ENCODE measurements around the gene OSM. TPM values are rescaled to one million over a fixed set of nuclear protein-coding genes. Genes with fewer than 3 reads are reported as not detected.

The OSM gene
- total and polyA plus RNA-seq, 2 experiments from 2014 or later, result not detected

- TF ChIP-seq EZH2phosphoT487 (IDR thresholded peaks at IDR 0.05; ENCODE audit: insufficient read depth, low read depth) (no peak), EZH2 (IDR thresholded peaks at IDR 0.05; ENCODE audit: insufficient read depth, poor library complexity, severe bottlenecking) (no peak)
- Histone ChIP-seq H3K36me3 (ENCODE audit: low read depth) (no peaks in the 10 kb centered on the region), H3K79me2 (ENCODE audit: insufficient read depth) (no peaks in the 10 kb centered on the region), H3K9ac (peak overlapping the region; percentile 42; the same call in 1 of the 2 replicates), H3K9me3 (ENCODE audit: low read depth) (no peaks in the 10 kb centered on the region), H3K4me3 (no peak overlapping the region), H3K9me2 (ENCODE audit: insufficient read depth) (no peaks in the 10 kb centered on the region), H2AFZ (0 out of 2 replicates have a peak overlapping the region, but pooled peaks have one; percentile 28), H4K20me1 (ENCODE audit: insufficient read depth) (no peaks in the 10 kb centered on the region), H3K27ac (no peak overlapping the region), H3K4me2 (ENCODE audit: unreplicated experiment) (no peak overlapping the region), H3K4me1 (ENCODE audit: insufficient read depth) (peaks cover 20% of the 10 kb centered on the region), H3K27me3 (replicated peaks; ENCODE audit: insufficient read depth) (no peaks in the 10 kb centered on the region), H3F3A (ENCODE audit: insufficient read depth) (peaks cover 5% of the 10 kb centered on the region; the same call in 1 of the 2 replicates)
- 28 to 37% methylated on average over 11 to 22 of the region's 22 CpGs for WGBS, 2 experiments (ENCODE audit: low coverage in 1 of 2, low lambda C conversion rate in 2 of 2, missing lambda C conversion rate in 2 of 2)
- in situ Hi-C loops (cut with MboI), result no loop called here
- peak; percentile 37 for DNase-seq
Measured at GRCh38 chr22:30253205-30253852, 13.3 kb downstream of the OSM start.

- in situ Hi-C loops (cut with MboI), result no loop called here
- TF ChIP-seq EZH2phosphoT487 (IDR thresholded peaks at IDR 0.05; ENCODE audit: insufficient read depth, low read depth) (no peak), EZH2 (IDR thresholded peaks at IDR 0.05; ENCODE audit: insufficient read depth, poor library complexity, severe bottlenecking) (no peak)
- H3K4me3 ChIP-seq, result no peak overlapping the region
- H3K9me2 ChIP-seq (ENCODE audit: insufficient read depth), result no peaks in the 10 kb centered on the region
- 0 out of 2 replicates have a peak overlapping the region, but pooled peaks have one; percentile 28 for H2AFZ ChIP-seq
- no peaks in the 10 kb centered on the region for H4K20me1 ChIP-seq (ENCODE audit: insufficient read depth)
- no peak for DNase-seq
- 63 to 68% methylated on average over 18 to 22 of the region's 22 CpGs for WGBS, 2 experiments (ENCODE audit: low coverage in 1 of 2, low lambda C conversion rate in 2 of 2, missing lambda C conversion rate in 2 of 2)
- peaks cover 20% of the 10 kb centered on the region for H3K4me1 ChIP-seq (ENCODE audit: insufficient read depth)
- no peak overlapping the region for H3K4me2 ChIP-seq (ENCODE audit: unreplicated experiment)
- no peaks in the 10 kb centered on the region for H3K36me3 ChIP-seq (ENCODE audit: low read depth)
- no peaks in the 10 kb centered on the region for H3K27me3 ChIP-seq (replicated peaks; ENCODE audit: insufficient read depth)
- no peak overlapping the region for H3K27ac ChIP-seq
- no peaks in the 10 kb centered on the region for H3K79me2 ChIP-seq (ENCODE audit: insufficient read depth)
- H3K9ac ChIP-seq, result no peak overlapping the region
- no peaks in the 10 kb centered on the region for H3K9me3 ChIP-seq (ENCODE audit: low read depth)
- H3F3A ChIP-seq (ENCODE audit: insufficient read depth), result peaks cover 5% of the 10 kb centered on the region; the same call in 1 of the 2 replicates
Measured at GRCh38 chr22:30252411-30253204, 14.0 kb downstream of the OSM start.

- TF ChIP-seq EZH2 (IDR thresholded peaks at IDR 0.05; ENCODE audit: insufficient read depth, poor library complexity, severe bottlenecking) (no peak), EZH2phosphoT487 (IDR thresholded peaks at IDR 0.05; ENCODE audit: insufficient read depth, low read depth) (no peak)
- Histone ChIP-seq H3K79me2 (ENCODE audit: insufficient read depth) (no peaks in the 10 kb centered on the region), H3K4me3 (no peak overlapping the region), H3K9ac (no peak overlapping the region), H3K27me3 (replicated peaks; ENCODE audit: insufficient read depth) (no peaks in the 10 kb centered on the region), H3K27ac (no peak overlapping the region), H2AFZ (no peak overlapping the region), H3K4me1 (ENCODE audit: insufficient read depth) (peaks cover 25% of the 10 kb centered on the region), H3K36me3 (ENCODE audit: low read depth) (no peaks in the 10 kb centered on the region), H3K9me3 (ENCODE audit: low read depth) (no peaks in the 10 kb centered on the region), H4K20me1 (ENCODE audit: insufficient read depth) (no peaks in the 10 kb centered on the region), H3K4me2 (ENCODE audit: unreplicated experiment) (no peak overlapping the region), H3F3A (ENCODE audit: insufficient read depth) (peaks cover 5% of the 10 kb centered on the region; the same call in 1 of the 2 replicates), H3K9me2 (ENCODE audit: insufficient read depth) (no peaks in the 10 kb centered on the region)
- DNase-seq, result peak; percentile 62
- in situ Hi-C loops (cut with MboI), result no loop called here
- WGBS, 2 experiments (ENCODE audit: low coverage in 1 of 2, low lambda C conversion rate in 2 of 2, missing lambda C conversion rate in 2 of 2), result 45 to 57% methylated on average over 10 of the region's 10 CpGs
Measured at GRCh38 chr22:30251711-30252110, 14.9 kb downstream of the OSM start.

- H3K4me2 ChIP-seq (ENCODE audit: unreplicated experiment), result no peak overlapping the region
- H3K27me3 ChIP-seq (replicated peaks; ENCODE audit: insufficient read depth), result no peaks in the 10 kb centered on the region
- H3K36me3 ChIP-seq (ENCODE audit: low read depth), result no peaks in the 10 kb centered on the region
- no peak overlapping the region for H3K27ac ChIP-seq
- H3F3A ChIP-seq (ENCODE audit: insufficient read depth), result peaks cover 5% of the 10 kb centered on the region; the same call in 1 of the 2 replicates
- in situ Hi-C loops (cut with MboI), result no loop called here
- DNase-seq, result peak; percentile 89
- no peaks in the 10 kb centered on the region for H3K79me2 ChIP-seq (ENCODE audit: insufficient read depth)
- no peak overlapping the region for H2AFZ ChIP-seq
- peaks cover 25% of the 10 kb centered on the region for H3K4me1 ChIP-seq (ENCODE audit: insufficient read depth)
- H4K20me1 ChIP-seq (ENCODE audit: insufficient read depth), result no peaks in the 10 kb centered on the region
- no peak overlapping the region for H3K4me3 ChIP-seq
- WGBS, 2 experiments (ENCODE audit: low coverage in 1 of 2, low lambda C conversion rate in 2 of 2, missing lambda C conversion rate in 2 of 2), result 29 to 51% methylated on average over 9 to 12 of the region's 12 CpGs
- H3K9me3 ChIP-seq (ENCODE audit: low read depth), result no peaks in the 10 kb centered on the region
- TF ChIP-seq EZH2phosphoT487 (IDR thresholded peaks at IDR 0.05; ENCODE audit: insufficient read depth, low read depth), result no peak
- TF ChIP-seq EZH2 (IDR thresholded peaks at IDR 0.05; ENCODE audit: insufficient read depth, poor library complexity, severe bottlenecking), result no peak
- H3K9ac ChIP-seq, result no peak overlapping the region
- no peaks in the 10 kb centered on the region for H3K9me2 ChIP-seq (ENCODE audit: insufficient read depth)
Measured at GRCh38 chr22:30250661-30251267, 15.9 kb downstream of the OSM start.
